Esophagus (tissue), 2 donors: ENCODE results near the gene HNRNPH2. TPM values are rescaled to one million over a fixed set of nuclear protein-coding genes. Genes with fewer than 3 reads are reported as not detected.

Experiments
- H3K27ac ChIP-seq, 2 donors: one replicate each; pipeline ENCODE4 v1.5.1; 2013; ENCODE audit warnings: low read depth in 2 of 2, mild to moderate bottlenecking in 2 of 2, inconsistent platforms in 1 of 2, low read length in 1 of 2, moderate library complexity in 1 of 2
- H3K27me3 ChIP-seq, 2 donors: one replicate each; pipeline ENCODE4 v1.6.1; 2013; ENCODE audit warnings: low read length in 2 of 2, control low read depth in 1 of 2, mild to moderate bottlenecking in 1 of 2; ENCODE audit not compliant: insufficient read depth in 2 of 2, control insufficient read depth in 1 of 2
- H3K36me3 ChIP-seq, 2 donors: one replicate each; pipeline ENCODE4 v1.6.1; 2013; ENCODE audit warnings: low read length in 1 of 2; ENCODE audit not compliant: control insufficient read depth in 2 of 2, insufficient read depth in 2 of 2
- H3K4me1 ChIP-seq, 2 donors: one replicate each; pipeline ENCODE4 v1.6.1; 2013; ENCODE audit warnings: low read length in 1 of 2; ENCODE audit not compliant: control insufficient read depth in 2 of 2, insufficient read depth in 2 of 2
- H3K4me3 ChIP-seq, 2 donors: one replicate each; pipeline ENCODE4 v1.5.1; 2013; ENCODE audit warnings: low read length in 2 of 2, mild to moderate bottlenecking in 2 of 2, low read depth in 1 of 2, moderate library complexity in 1 of 2
- H3K9me3 ChIP-seq, 2 donors: one replicate each; pipeline ENCODE4 v1.6.1; 2013; ENCODE audit warnings: mild to moderate bottlenecking in 2 of 2, low read depth in 1 of 2, low read length in 1 of 2, moderate library complexity in 1 of 2; ENCODE audit not compliant: control insufficient read depth in 2 of 2, insufficient read depth in 1 of 2
- WGBS, 2 donors: extraction: QIAGEN DNeasy Blood & Tissue Kit; methylation state at CpG; one replicate each; pipeline ENCODE4 v1.1.7; 2013; 5-methylcytosine and 5-hydroxymethylcytosine counted together
- polyA plus RNA-seq, 2 donors: library from polyadenylated mRNA; stranded (reverse); fragments of 200-250 nt; gene quantifications; one replicate each; pipeline ENCODE4 v1.2.3, GENCODE V29; 2013
- donor health status: healthy with polysubstance abuse.
- donor health status: Bipolar disorder and iron deficiency.

Gene HNRNPH2
- polyA plus RNA-seq, 2 donors = 31.5 to 51.5 TPM

- H3K27me3 ChIP-seq = peaks cover 0 to 3% of the 10 kb centered on the region in 2 donors
- H3K4me1 ChIP-seq = no peaks in the 10 kb centered on the region
- H3K9me3 ChIP-seq = no peaks in the 10 kb centered on the region
- H3K27ac ChIP-seq = no peak overlapping the region
- H3K4me3 ChIP-seq = no peak overlapping the region
- 64% methylated on average over 1 of the region's 1 CpG for WGBS, 2 donors
- H3K36me3 ChIP-seq = no peaks in the 10 kb centered on the region
These were observed 30.5 kb upstream of the HNRNPH2 start for GRCh38 chrX:101377547-101377946.

- 54 to 74% methylated on average over 4 of the region's 4 CpGs for WGBS, 2 donors
- no peaks in the 10 kb centered on the region for H3K4me1 ChIP-seq
- H3K27me3 ChIP-seq = no peaks in the 10 kb centered on the region
- no peak overlapping the region for H3K27ac ChIP-seq
- H3K9me3 ChIP-seq = no peaks in the 10 kb centered on the region
- H3K4me3 ChIP-seq = no peak overlapping the region
- H3K36me3 ChIP-seq = no peaks in the 10 kb centered on the region
These were observed 24.3 kb upstream of the HNRNPH2 start for GRCh38 chrX:101383679-101384205.

DNA sequence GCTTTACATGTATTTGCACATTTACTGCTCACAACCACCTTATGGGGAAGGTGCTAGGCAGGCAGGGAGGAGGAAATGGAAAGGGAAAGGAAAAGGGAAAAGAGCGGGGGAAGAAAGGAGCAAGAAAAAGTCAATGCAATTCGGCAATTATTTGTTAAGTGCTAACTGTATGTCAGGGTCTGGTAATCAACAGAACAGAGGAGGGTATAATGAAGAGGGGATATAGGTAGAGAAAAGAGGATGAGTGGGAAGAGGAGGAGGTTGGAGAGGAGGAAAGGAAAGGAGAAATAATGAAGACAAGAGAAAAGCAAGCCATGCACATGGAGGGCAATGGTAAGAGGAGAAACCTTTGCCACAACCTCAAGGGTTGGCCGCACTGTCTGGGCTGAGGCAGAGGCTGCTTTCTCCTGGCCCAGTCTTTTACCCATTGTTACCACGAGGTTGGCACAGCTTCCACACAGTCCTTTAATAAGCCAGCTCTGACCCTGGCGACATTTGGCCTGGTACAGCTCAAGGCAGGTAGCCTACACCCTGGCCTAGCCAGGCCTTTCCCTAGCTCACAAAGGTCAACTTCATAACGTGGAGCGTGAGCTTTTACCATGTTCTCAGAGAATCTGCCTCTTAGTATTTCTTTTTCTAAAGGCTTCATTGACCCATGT, 22.9 kb upstream of the HNRNPH2 start:
- H3K27ac ChIP-seq = no peak overlapping the region
- 66 to 83% methylated on average over 7 of the region's 7 CpGs for WGBS, 2 donors
- no peak overlapping the region for H3K4me3 ChIP-seq
- H3K36me3 ChIP-seq = no peaks in the 10 kb centered on the region
- H3K27me3 ChIP-seq = no peaks in the 10 kb centered on the region
- H3K4me1 ChIP-seq = no peaks in the 10 kb centered on the region
- no peaks in the 10 kb centered on the region for H3K9me3 ChIP-seq

DNA sequence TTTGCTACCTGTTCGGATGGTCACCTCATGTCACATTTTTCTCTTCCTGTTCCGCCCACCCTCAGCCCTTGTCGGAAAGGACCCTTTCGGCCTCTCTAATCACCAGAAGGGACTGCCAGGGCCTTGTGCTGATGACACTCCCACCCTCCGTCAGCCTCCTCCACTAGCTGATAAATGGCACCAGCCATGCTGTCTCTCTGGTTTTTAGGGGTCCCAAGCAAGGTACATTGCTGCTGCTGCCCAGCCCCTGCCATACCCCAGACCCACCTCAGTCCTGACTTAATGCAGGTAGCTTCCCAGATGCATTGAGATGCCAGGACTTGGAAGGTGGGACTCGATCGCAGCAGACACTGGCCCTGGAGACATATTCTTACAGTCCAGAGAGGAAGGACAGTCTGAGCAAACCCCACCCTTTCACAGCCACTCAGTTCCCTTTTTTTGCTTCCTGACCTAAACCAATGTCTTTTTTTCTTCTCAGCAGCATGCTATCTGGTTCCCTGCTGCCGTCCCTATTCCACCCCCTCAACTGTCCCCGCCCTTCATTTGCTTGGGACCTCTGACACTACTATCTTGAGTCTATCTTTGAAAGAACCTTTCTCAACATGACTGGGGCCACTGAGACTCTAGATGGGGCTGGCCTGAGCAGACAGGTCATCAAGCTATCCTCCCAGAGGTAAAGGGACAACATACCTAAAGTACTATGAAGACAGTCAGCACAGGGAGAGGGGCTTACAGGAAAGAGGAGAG, 22.1 kb upstream of the HNRNPH2 start, which contains the start of gene BTK:
TSS of gene BTK (minus strand) at position 397 of the 747 bp plus-strand sequence. CDS start 10,907 bp downstream, outside the sequence.
- no peak within 1 kb of the TSS for H3K27ac ChIP-seq

DNA sequence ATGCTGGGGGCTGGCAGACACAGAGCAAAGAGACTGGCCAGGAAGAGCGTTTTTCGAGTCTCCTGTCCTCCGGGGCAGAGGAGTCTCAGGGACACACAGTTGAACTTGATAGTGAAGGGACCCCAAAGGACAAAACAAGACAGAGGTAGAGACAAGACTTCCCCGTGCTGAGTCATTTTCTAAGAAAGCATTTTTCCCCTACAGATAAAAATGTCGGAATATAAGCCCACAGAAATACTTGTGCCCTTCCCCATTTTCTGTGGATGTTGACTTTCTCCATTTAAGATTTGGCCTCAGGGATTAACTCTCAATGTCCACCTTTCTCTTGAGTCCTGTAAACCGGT, 21.5 kb upstream of the HNRNPH2 start:
- Histone ChIP-seq H3K27ac (no peak overlapping the region), H3K4me1 (no peaks in the 10 kb centered on the region), H3K4me3 (no peak overlapping the region), H3K27me3 (no peaks in the 10 kb centered on the region), H3K9me3 (no peaks in the 10 kb centered on the region), H3K36me3 (no peaks in the 10 kb centered on the region)
- 67 to 68% methylated on average over 6 of the region's 6 CpGs for WGBS, 2 donors

More for the DNA sequence above, 22.1 kb upstream of the HNRNPH2 start, which contains the start of gene BTK:
- 75 to 77% methylated on average over 9 of the region's 9 CpGs for WGBS, 2 donors
- Histone ChIP-seq H3K9me3 (no peaks in the 10 kb centered on the region), H3K4me3 (no peak within 1 kb of the TSS), H3K36me3 (no peaks in the 10 kb centered on the region), H3K27me3 (no peaks in the 10 kb centered on the region), H3K4me1 (no peaks in the 10 kb centered on the region)

GRCh38 chrX:101388604-101389003, 19.4 kb upstream of the HNRNPH2 start:
- no peaks in the 10 kb centered on the region for H3K9me3 ChIP-seq
- H3K36me3 ChIP-seq = no peaks in the 10 kb centered on the region
- H3K27me3 ChIP-seq = no peaks in the 10 kb centered on the region
- no peaks in the 10 kb centered on the region for H3K4me1 ChIP-seq
- no peak overlapping the region for H3K4me3 ChIP-seq
- 90 to 91% methylated on average over 3 of the region's 3 CpGs for WGBS, 2 donors
- H3K27ac ChIP-seq = no peak overlapping the region

GRCh38 chrX:101390664-101391525, 17.1 kb upstream of the HNRNPH2 start, which contains the start of gene RPL36A:
RPL36A (plus strand) TSS chrX:101391011; CDS start chrX:101391044, 33 bp downstream.
- Histone ChIP-seq H3K9me3 (no peaks in the 10 kb centered on the region), H3K4me3 (peak within 1 kb of the TSS; percentile 52 to 54), H3K27ac (peak within 1 kb of the TSS; percentile 74 to 89), H3K36me3 (no peaks in the 10 kb centered on the region), H3K4me1 (no peaks in the 10 kb centered on the region), H3K27me3 (no peaks in the 10 kb centered on the region)
- 1 to 30% methylated on average over 47 of the region's 47 CpGs for WGBS, 2 donors

DNA sequence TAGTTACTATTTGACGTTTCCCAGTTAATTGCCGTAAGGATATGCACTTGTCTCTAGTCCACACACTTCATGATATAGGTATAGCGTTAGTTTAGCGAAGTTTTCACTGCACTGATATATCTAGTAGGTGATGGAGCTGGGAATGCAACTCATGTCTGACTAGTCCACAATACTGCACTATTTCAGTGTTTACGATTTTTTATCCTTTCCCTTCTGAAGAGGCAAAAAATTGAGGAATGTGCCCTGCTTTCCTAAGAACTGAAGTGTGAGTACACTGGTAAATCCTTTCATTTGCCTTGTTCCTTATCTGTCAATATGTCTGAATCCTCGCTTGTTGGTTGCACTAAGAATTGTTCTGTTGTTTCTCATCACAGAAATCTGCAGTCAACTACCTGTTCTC, 16.2 kb upstream of the HNRNPH2 start:
- no peaks in the 10 kb centered on the region for H3K9me3 ChIP-seq
- peak overlapping the region in 1 of 2 donors; percentile 89 for H3K27ac ChIP-seq
- H3K4me1 ChIP-seq = no peaks in the 10 kb centered on the region
- 31 to 54% methylated on average over 6 of the region's 6 CpGs for WGBS, 2 donors
- H3K27me3 ChIP-seq = peaks cover 0 to 2% of the 10 kb centered on the region in 2 donors
- peak overlapping the region; percentile 52 to 54 for H3K4me3 ChIP-seq
- no peaks in the 10 kb centered on the region for H3K36me3 ChIP-seq
